Astrocyte (in vitro differentiated cells and primary cell): ENCODE measurements around the gene FUT1.

Source experiments
- EZH2 ChIP-seq: IDR thresholded peaks from 2 replicates; pipeline ENCODE4 v1.6.1; 2012; ENCODE audit warnings: mild to moderate bottlenecking, low read length, inconsistent platforms; ENCODE audit not compliant: insufficient read depth
- TF ChIP-seq, protein P1 (sequence below): IDR thresholded peaks from 2 replicates; pipeline ENCODE4 v1.5.1; 2011; ENCODE audit warnings: low read depth, mild to moderate bottlenecking, inconsistent platforms, low read length, moderate library complexity; ENCODE audit not compliant: insufficient read depth

DNA sequence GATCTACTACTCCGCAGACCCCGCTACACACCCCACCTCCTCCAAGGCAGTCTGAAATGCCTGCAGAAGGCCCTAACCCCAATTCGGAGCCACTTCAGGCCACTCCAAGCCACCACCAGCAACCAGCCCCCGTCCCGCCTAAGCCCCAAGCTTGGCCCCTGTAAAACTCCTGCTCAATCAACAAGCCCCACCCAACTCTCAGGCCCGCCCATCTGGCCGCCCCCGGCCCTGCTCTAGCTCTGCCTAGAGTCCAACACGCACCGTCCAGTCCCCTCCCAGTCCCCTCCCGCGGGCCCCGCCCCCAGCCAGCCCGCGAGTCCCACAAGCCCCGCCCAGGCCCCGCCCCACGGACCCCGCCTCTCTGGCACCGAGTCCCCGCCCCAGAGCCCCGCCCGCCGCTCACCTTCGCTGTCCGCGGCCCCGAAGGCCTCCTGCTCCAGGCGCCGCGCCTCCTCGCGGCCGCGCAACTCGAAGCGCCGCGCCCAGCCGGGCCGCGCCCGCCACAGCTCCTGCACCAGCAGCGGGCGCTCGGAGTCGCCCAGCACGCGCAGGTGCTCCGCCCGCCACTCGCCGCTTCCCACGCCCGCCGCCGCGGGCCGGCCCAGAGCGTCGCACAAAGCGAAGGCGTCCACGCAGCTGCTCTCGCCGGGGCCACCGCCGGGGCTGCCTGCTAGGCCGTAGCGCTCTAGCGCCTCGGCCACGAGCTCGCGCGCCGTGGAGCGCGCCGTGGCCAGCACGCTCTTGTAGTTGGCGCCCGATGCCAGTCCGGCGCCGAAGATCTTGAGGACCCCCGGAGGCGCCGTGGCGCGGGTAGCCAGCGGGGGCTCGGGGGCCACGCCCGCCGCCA, 13.7 kb downstream of the FUT1 start:
- TF ChIP-seq, protein P1, sequence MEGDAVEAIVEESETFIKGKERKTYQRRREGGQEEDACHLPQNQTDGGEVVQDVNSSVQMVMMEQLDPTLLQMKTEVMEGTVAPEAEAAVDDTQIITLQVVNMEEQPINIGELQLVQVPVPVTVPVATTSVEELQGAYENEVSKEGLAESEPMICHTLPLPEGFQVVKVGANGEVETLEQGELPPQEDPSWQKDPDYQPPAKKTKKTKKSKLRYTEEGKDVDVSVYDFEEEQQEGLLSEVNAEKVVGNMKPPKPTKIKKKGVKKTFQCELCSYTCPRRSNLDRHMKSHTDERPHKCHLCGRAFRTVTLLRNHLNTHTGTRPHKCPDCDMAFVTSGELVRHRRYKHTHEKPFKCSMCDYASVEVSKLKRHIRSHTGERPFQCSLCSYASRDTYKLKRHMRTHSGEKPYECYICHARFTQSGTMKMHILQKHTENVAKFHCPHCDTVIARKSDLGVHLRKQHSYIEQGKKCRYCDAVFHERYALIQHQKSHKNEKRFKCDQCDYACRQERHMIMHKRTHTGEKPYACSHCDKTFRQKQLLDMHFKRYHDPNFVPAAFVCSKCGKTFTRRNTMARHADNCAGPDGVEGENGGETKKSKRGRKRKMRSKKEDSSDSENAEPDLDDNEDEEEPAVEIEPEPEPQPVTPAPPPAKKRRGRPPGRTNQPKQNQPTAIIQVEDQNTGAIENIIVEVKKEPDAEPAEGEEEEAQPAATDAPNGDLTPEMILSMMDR = no peak
- TF ChIP-seq EZH2 = no peak
